Motor neuron (in vitro differentiated cells): ENCODE measurements around the gene OSTN. TPM values are rescaled to one million over a fixed set of nuclear protein-coding genes. Genes with fewer than 3 reads are reported as not detected.

Experiments used
- ATAC-seq, 8 experiments: fragments of 200-7000 bp; cut with Tn5 transposase; replicated peaks in 6 of 8; 2 replicates each; pipeline ENCODE4 v1.8.0; 2021; ENCODE audit warnings: mild to moderate bottlenecking in 8 of 8, moderate library complexity in 8 of 8
- H3K27ac ChIP-seq, 2 donors: fragments of 250-450 bp; sonication (Bioruptor Pico); 2 replicates each; pipeline ENCODE4 v1.9.0; 2021; ENCODE audit warnings: antibody characterized with exemption in 2 of 2, mild to moderate bottlenecking in 2 of 2, moderate library complexity in 1 of 2
- H3K4me1 ChIP-seq, 2 donors: fragments of 250-450 bp; sonication (Bioruptor Pico); replicated peaks in 1 of 2; 2 replicates each; pipeline ENCODE4 v1.6.1; 2021; ENCODE audit warnings: antibody characterized with exemption in 2 of 2, mild to moderate bottlenecking in 2 of 2, moderate library complexity in 1 of 2
- H3K4me3 ChIP-seq, 5 donors: fragments of 250-450 bp; sonication (Bioruptor Pico); 2 replicates each; pipeline ENCODE4 v1.9.0; 2021; ENCODE audit warnings: antibody characterized with exemption in 5 of 5, mild to moderate bottlenecking in 5 of 5, moderate library complexity in 4 of 5
- WGBS, 10 experiments: fragments of 450-650 bp; shearing (Covaris generic); methylation state at CpG; one replicate each; pipeline ENCODE4 v1.0.0; 2022; 5-methylcytosine and 5-hydroxymethylcytosine counted together
- in situ Hi-C, 9 experiments: fragments of 400-800 bp; cut with MboI; loops; one replicate each; pipeline ENCODE4 v1.15.0; 2021; ENCODE audit warnings: low sequenced_read_pairs in 9 of 9, low pct_unique_long_range_greater_than_20kb in 2 of 9; ENCODE audit not compliant: unreplicated experiment in 9 of 9
- total RNA-seq, 8 experiments: library from RNA; unstranded; fragments of 300-600 nt; gene quantifications; 2 replicates each; pipeline versions ENCODE4 v1.2.3 to v1.2.4, GENCODE V29; 2022

The OSTN gene
- total RNA-seq, 8 experiments from 2014 or later: 0.10 to 3.0 (median 0.46) TPM; not detected in 1

DNA sequence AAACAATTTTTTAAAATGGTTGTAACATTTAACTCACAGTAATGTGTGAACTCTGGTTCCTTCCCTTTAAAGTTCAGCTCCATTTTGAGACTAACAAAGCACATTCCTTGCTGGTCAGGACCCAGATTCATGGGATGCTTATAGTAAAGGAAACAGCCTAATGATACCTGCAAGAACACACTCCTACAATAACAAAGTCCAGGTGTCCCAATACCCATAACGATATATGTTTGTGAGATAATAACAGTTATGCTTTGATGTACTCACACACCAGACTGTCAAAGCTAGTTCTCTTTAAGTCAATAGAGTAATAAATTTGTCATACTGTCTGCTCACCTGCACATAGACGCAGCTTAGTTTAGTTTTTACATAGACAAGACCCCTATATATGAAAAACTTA is 114.3 kb downstream of the OSTN start:
- Histone ChIP-seq H3K4me3 (no peak overlapping the region), H3K4me1 (no peaks in the 10 kb centered on the region), H3K27ac (no peak overlapping the region)
- WGBS, 10 experiments: 0 to 100% (median 91%) methylated on average over 1 to 2 of the region's 2 CpGs; no CpG with 5 or more reads in 3 of the 10 experiments
- in situ Hi-C loops: no loop called here
- ATAC-seq: no peak

DNA sequence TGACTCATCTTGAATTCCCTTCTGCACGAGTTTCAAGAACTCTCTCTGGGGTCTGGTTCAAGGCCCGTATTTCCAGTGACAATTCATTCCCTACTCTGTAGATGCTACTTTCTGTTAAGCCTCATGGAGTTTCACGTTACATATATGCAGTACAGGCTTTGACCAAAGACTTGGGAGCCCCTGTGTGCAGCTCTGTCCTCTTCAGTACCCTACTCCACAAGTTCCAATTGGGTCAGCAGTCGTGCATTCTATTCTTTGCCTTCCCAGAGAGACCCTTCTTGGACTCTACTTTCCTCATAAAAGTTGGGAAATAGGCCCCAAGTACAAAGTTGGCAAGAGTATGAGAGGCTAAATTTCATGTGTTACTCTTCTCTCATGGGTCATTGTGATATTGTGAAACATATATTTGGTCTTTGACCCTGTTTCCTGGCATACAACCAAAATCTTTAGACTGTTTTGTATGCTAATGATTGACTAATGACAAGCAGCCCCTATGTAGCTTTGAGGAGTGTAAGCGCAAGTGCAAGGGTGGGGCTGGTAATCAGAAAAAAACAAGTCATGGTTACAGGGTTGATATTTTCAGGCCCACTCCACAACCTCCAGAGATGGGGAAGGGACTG is 115.2 kb downstream of the OSTN start:
- Histone ChIP-seq H3K27ac (no peak overlapping the region), H3K4me3 (no peak overlapping the region), H3K4me1 (no peaks in the 10 kb centered on the region)
- in situ Hi-C loops: no loop called here
- no peak for ATAC-seq
- 31 to 100% (median 81%) methylated on average over 1 to 5 of the region's 5 CpGs for WGBS, 10 experiments

Other genes starting within 250 kb of the OSTN start
- gene CCDC50, start 130.2 kb downstream of the OSTN start, total RNA-seq: 100 to 1,000 TPM in 1 of 8 experiments, 10 to 100 TPM in 7; 34.4 to 117 (median 52.1) TPM
- gene UTS2B, start 131.3 kb downstream of the OSTN start, total RNA-seq: 1 to 10 TPM in 4 of 8 experiments, under 1 TPM in 4; 0.13 to 7.0 (median 1.2) TPM